Measurements from ENCODE around the gene CBX2. TPM values are rescaled to one million over a fixed set of nuclear protein-coding genes. Genes with fewer than 3 reads are reported as not detected.
A peak's percentile ranks its signal among the peaks of the same experiment; 100 is the strongest.

CBX2 gene
- polyA plus RNA-seq, 1 of the 3 experiments (the other 2 are of a cell fraction): 22.4 TPM

- Histone ChIP-seq H3K79me2 (ENCODE audit: insufficient read depth) (no peaks in the 10 kb centered on the region), H3K4me2 (no peak overlapping the region), H4K20me1 (ENCODE audit: insufficient read depth) (no peaks in the 10 kb centered on the region), H3K9ac (no peak overlapping the region), H3K27me3 (ENCODE audit: insufficient read depth) (peaks cover 29% of the 10 kb centered on the region), H3K27ac (ENCODE audit: low read depth in 2 of 2, low read length in 1 of 2) (no peak overlapping the region), H2AFZ (ENCODE audit: low read depth) (no peak overlapping the region), H3K9me2 (no peaks in the 10 kb centered on the region), H3K36me3 (replicated peaks in 1 of 2; ENCODE audit: control insufficient read depth in 1 of 2, insufficient read depth in 2 of 2, low read length in 1 of 2) (no peaks in the 10 kb centered on the region), H3F3A (replicated peaks; ENCODE audit: insufficient read depth) (peaks cover 19% of the 10 kb centered on the region), H3K4me1 (ENCODE audit: control insufficient read depth in 1 of 2, insufficient read depth in 2 of 2, low read depth in 1 of 2, low read length in 1 of 2) (peaks cover 0 to 18% of the 10 kb centered on the region in 2 experiments; a peak in 1 of 4 replicates), H3K9me3 (no peaks in the 10 kb centered on the region), H3K4me3 (ENCODE audit: low read depth in 2 of 2, low read length in 1 of 2) (no peak overlapping the region)
- DNase-seq: no peak
- CTCF ChIA-PET: interaction anchor here (0.5 to 10.7 kb wide), 39 partner anchors 10 to 1114 kb away, joined by 3 to 216 read pairs (median 6); partner anchors contain the start of genes CBX2, CBX4 and CBX8
- POLR2A ChIA-PET: interaction anchor here (0.9 to 1.0 kb wide), 2 partner anchors 67 to 94 kb away, joined by 3 read pairs; no protein-coding TSS in a partner anchor
- TF ChIP-seq RXRA (IDR thresholded peaks at IDR 0.05; ENCODE audit: borderline replicate concordance, low read depth) (no peak), FOXJ3 (CRISPR knock-in tag; IDR thresholded peaks at IDR 0.05) (no peak), PBX3 (IDR thresholded peaks at IDR 0.05) (no peak), RFX5 (IDR thresholded peaks at IDR 0.05; ENCODE audit: low read length) (no peak), SMC3 (IDR thresholded peaks at IDR 0.05; ENCODE audit: low read depth, low read length) (no peak), ELF1 (IDR thresholded peaks at IDR 0.05) (no peak), FOSL2 (IDR thresholded peaks at IDR 0.05; ENCODE audit: borderline replicate concordance, low read depth) (no peak), MEF2A (IDR thresholded peaks at IDR 0.05; ENCODE audit: borderline replicate concordance, low read depth) (no peak), GABPA (IDR thresholded peaks at IDR 0.05; ENCODE audit: low read depth) (no peak), RAD21 (IDR thresholded peaks at IDR 0.05; ENCODE audit: low read length) (no peak), RCOR1 (IDR thresholded peaks at IDR 0.05; ENCODE audit: low read length) (no peak)
- 49% methylated on average over 6 of the region's 6 CpGs for WGBS (ENCODE audit: low lambda C conversion rate)
Measured at GRCh38 chr17:79745641-79746105, 32.3 kb upstream of the CBX2 start.

GRCh38 chr17:79746889-79747507, 30.9 kb upstream of the CBX2 start:
- Histone ChIP-seq H3K4me2 (peak overlapping the region; percentile 70), H4K20me1 (ENCODE audit: insufficient read depth) (no peaks in the 10 kb centered on the region), H3K4me1 (ENCODE audit: control insufficient read depth in 1 of 2, insufficient read depth in 2 of 2, low read depth in 1 of 2, low read length in 1 of 2) (peaks cover 0 to 12% of the 10 kb centered on the region in 2 experiments; a peak in 1 of 4 replicates), H3K36me3 (replicated peaks in 1 of 2; ENCODE audit: control insufficient read depth in 1 of 2, insufficient read depth in 2 of 2, low read length in 1 of 2) (no peaks in the 10 kb centered on the region), H3F3A (replicated peaks; ENCODE audit: insufficient read depth) (peaks cover 19% of the 10 kb centered on the region), H3K4me3 (ENCODE audit: low read depth in 2 of 2, low read length in 1 of 2) (no peak overlapping the region), H3K9me3 (no peaks in the 10 kb centered on the region), H3K9ac (no peak overlapping the region), H3K27ac (ENCODE audit: low read depth in 2 of 2, low read length in 1 of 2) (no peak overlapping the region), H3K27me3 (ENCODE audit: insufficient read depth) (peaks cover 22% of the 10 kb centered on the region), H3K9me2 (no peaks in the 10 kb centered on the region), H2AFZ (ENCODE audit: low read depth) (no peak overlapping the region), H3K79me2 (ENCODE audit: insufficient read depth) (no peaks in the 10 kb centered on the region)
- CTCF ChIA-PET: interaction anchor here (0.6 to 10.7 kb wide), 38 partner anchors 9 to 1113 kb away, joined by 3 to 216 read pairs (median 6); partner anchors contain the start of genes CBX2, CBX4 and CBX8
- 60% methylated on average over 13 of the region's 22 CpGs for WGBS (ENCODE audit: low lambda C conversion rate)
- no peak for DNase-seq
- POLR2A ChIA-PET: no interaction called here
- TF ChIP-seq FOXM1 (IDR thresholded peaks at IDR 0.05; ENCODE audit: low read depth): no peak
- no peak for TF ChIP-seq PBX3 (IDR thresholded peaks at IDR 0.05)
- no peak for TF ChIP-seq FOXJ3 (CRISPR knock-in tag; IDR thresholded peaks at IDR 0.05)
- no peak for TF ChIP-seq YY1 (IDR thresholded peaks at IDR 0.05; ENCODE audit: low read depth)
- no peak for TF ChIP-seq GATA2 (CRISPR knock-in tag; IDR thresholded peaks at IDR 0.05)
- no peak for TF ChIP-seq RFX5 (IDR thresholded peaks at IDR 0.05; ENCODE audit: low read length)
- no peak for TF ChIP-seq FOSL2 (IDR thresholded peaks at IDR 0.05; ENCODE audit: borderline replicate concordance, low read depth)
- no peak for TF ChIP-seq CHD2 (IDR thresholded peaks at IDR 0.05; ENCODE audit: low read length, partially characterized antibody)
- TF ChIP-seq USF1 (IDR thresholded peaks at IDR 0.05; ENCODE audit: borderline replicate concordance, low read depth): no peak
- TF ChIP-seq ELF1 (IDR thresholded peaks at IDR 0.05): no peak

Measured in SK-N-SH (cell line).